ENCODE measurements around the gene SLIT1. TPM values are rescaled to one million over a fixed set of nuclear protein-coding genes. Genes with fewer than 3 reads are reported as not detected.

SLIT1 gene
- total and polyA plus RNA-seq, 5 donors from 2014 or later: 0.32 TPM; not detected in 4

GRCh38 chr10:97154781-97155180, 31.0 kb downstream of the SLIT1 start:
- Histone ChIP-seq H3K36me3 (ENCODE audit: control insufficient read depth, insufficient read depth, low read length) (no peaks in the 10 kb centered on the region), H3K4me1 (ENCODE audit: control insufficient read depth, insufficient read depth, low read length, poor library complexity, severe bottlenecking) (no peaks in the 10 kb centered on the region), H3K27me3 (ENCODE audit: control insufficient read depth, insufficient read depth, low read length) (no peaks in the 10 kb centered on the region), H3K9me3 (ENCODE audit: control insufficient read depth in 2 of 2, low read length in 2 of 2) (no peaks in the 10 kb centered on the region), H3K4me3 (ENCODE audit: low read depth, low read length) (no peak overlapping the region), H3K27ac (ENCODE audit: insufficient read depth, low read length, poor library complexity, severe bottlenecking) (no peak overlapping the region)
- ATAC-seq (ENCODE audit: low read depth in 2 of 2): no peak
- Mint-ChIP-seq H3K27me3 (peaks cover 25% of the 10 kb centered on the region), H3K4me3 (no peak overlapping the region), H3K9me3 (peaks cover 0 to 1% (median 0%) of the 10 kb centered on the region in 7 donors), H3K36me3 (no peaks in the 10 kb centered on the region), H3K4me1 (no peaks in the 10 kb centered on the region), H3K27ac (no peak overlapping the region)
- no peak for DNase-seq

- ATAC-seq (ENCODE audit: low read depth in 2 of 2) (no peak), DNase-seq (no peak)
- no peak overlapping the region for H3K27ac ChIP-seq (ENCODE audit: insufficient read depth, low read length, poor library complexity, severe bottlenecking)
- H3K4me3 ChIP-seq (ENCODE audit: low read depth, low read length): no peak overlapping the region
- no peaks in the 10 kb centered on the region for H3K4me1 ChIP-seq (ENCODE audit: control insufficient read depth, insufficient read depth, low read length, poor library complexity, severe bottlenecking)
- Mint-ChIP-seq H3K36me3 (no peaks in the 10 kb centered on the region), H3K27ac (no peak overlapping the region), H3K4me1 (no peaks in the 10 kb centered on the region), H3K27me3 (peaks cover 25% of the 10 kb centered on the region), H3K4me3 (no peak overlapping the region), H3K9me3 (peaks cover 0 to 1% (median 0%) of the 10 kb centered on the region in 7 donors)
- no peaks in the 10 kb centered on the region for H3K9me3 ChIP-seq (ENCODE audit: control insufficient read depth in 2 of 2, low read length in 2 of 2)
- no peaks in the 10 kb centered on the region for H3K36me3 ChIP-seq (ENCODE audit: control insufficient read depth, insufficient read depth, low read length)
- no peaks in the 10 kb centered on the region for H3K27me3 ChIP-seq (ENCODE audit: control insufficient read depth, insufficient read depth, low read length)
Measured at GRCh38 chr10:97154162-97154561, 31.6 kb downstream of the SLIT1 start.

- Mint-ChIP-seq H3K27ac (no peak overlapping the region), H3K27me3 (peaks cover 25% of the 10 kb centered on the region), H3K4me1 (no peaks in the 10 kb centered on the region), H3K9me3 (peaks cover 0 to 1% (median 0%) of the 10 kb centered on the region in 7 donors), H3K4me3 (no peak overlapping the region), H3K36me3 (no peaks in the 10 kb centered on the region)
- Histone ChIP-seq H3K27me3 (ENCODE audit: control insufficient read depth, insufficient read depth, low read length) (no peaks in the 10 kb centered on the region), H3K36me3 (ENCODE audit: control insufficient read depth, insufficient read depth, low read length) (no peaks in the 10 kb centered on the region), H3K4me3 (ENCODE audit: low read depth, low read length) (no peak overlapping the region), H3K4me1 (ENCODE audit: control insufficient read depth, insufficient read depth, low read length, poor library complexity, severe bottlenecking) (no peaks in the 10 kb centered on the region), H3K9me3 (ENCODE audit: control insufficient read depth in 2 of 2, low read length in 2 of 2) (no peaks in the 10 kb centered on the region), H3K27ac (ENCODE audit: insufficient read depth, low read length, poor library complexity, severe bottlenecking) (no peak overlapping the region)
- no peak for ATAC-seq (ENCODE audit: low read depth in 2 of 2)
- no peak for DNase-seq
Measured at GRCh38 chr10:97153270-97153850, 32.4 kb downstream of the SLIT1 start.

GRCh38 chr10:97151307-97151914, 34.3 kb downstream of the SLIT1 start:
- no peaks in the 10 kb centered on the region for H3K36me3 Mint-ChIP-seq
- H3K4me1 ChIP-seq (ENCODE audit: control insufficient read depth, insufficient read depth, low read length, poor library complexity, severe bottlenecking): no peaks in the 10 kb centered on the region
- no peaks in the 10 kb centered on the region for H3K9me3 ChIP-seq (ENCODE audit: control insufficient read depth in 2 of 2, low read length in 2 of 2)
- H3K27ac ChIP-seq (ENCODE audit: insufficient read depth, low read length, poor library complexity, severe bottlenecking): no peak overlapping the region
- H3K36me3 ChIP-seq (ENCODE audit: control insufficient read depth, insufficient read depth, low read length): no peaks in the 10 kb centered on the region
- DNase-seq: no peak
- H3K27me3 Mint-ChIP-seq: peaks cover 21% of the 10 kb centered on the region
- no peaks in the 10 kb centered on the region for H3K27me3 ChIP-seq (ENCODE audit: control insufficient read depth, insufficient read depth, low read length)
- H3K4me3 ChIP-seq (ENCODE audit: low read depth, low read length): no peak overlapping the region
- H3K27ac Mint-ChIP-seq: no peak overlapping the region
- H3K9me3 Mint-ChIP-seq: peaks cover 0 to 2% (median 0%) of the 10 kb centered on the region in 7 donors
- no peak overlapping the region for H3K4me3 Mint-ChIP-seq
- no peaks in the 10 kb centered on the region for H3K4me1 Mint-ChIP-seq
- no peak for ATAC-seq (ENCODE audit: low read depth in 2 of 2)

- no peaks in the 10 kb centered on the region for H3K27me3 ChIP-seq (ENCODE audit: control insufficient read depth, insufficient read depth, low read length)
- Mint-ChIP-seq H3K27me3 (peaks cover 20% of the 10 kb centered on the region), H3K9me3 (peaks cover 0 to 2% (median 0%) of the 10 kb centered on the region in 7 donors), H3K4me1 (no peaks in the 10 kb centered on the region), H3K27ac (no peak overlapping the region), H3K4me3 (no peak overlapping the region), H3K36me3 (no peaks in the 10 kb centered on the region)
- H3K36me3 ChIP-seq (ENCODE audit: control insufficient read depth, insufficient read depth, low read length): no peaks in the 10 kb centered on the region
- DNase-seq: no peak
- no peaks in the 10 kb centered on the region for H3K4me1 ChIP-seq (ENCODE audit: control insufficient read depth, insufficient read depth, low read length, poor library complexity, severe bottlenecking)
- no peak overlapping the region for H3K27ac ChIP-seq (ENCODE audit: insufficient read depth, low read length, poor library complexity, severe bottlenecking)
- H3K9me3 ChIP-seq (ENCODE audit: control insufficient read depth in 2 of 2, low read length in 2 of 2): no peaks in the 10 kb centered on the region
- no peak for ATAC-seq (ENCODE audit: low read depth in 2 of 2)
- H3K4me3 ChIP-seq (ENCODE audit: low read depth, low read length): no peak overlapping the region
Measured at GRCh38 chr10:97150616-97151015, 35.1 kb downstream of the SLIT1 start.

- H3K4me3 Mint-ChIP-seq: no peak overlapping the region
- ATAC-seq (ENCODE audit: low read depth in 2 of 2) (no peak), DNase-seq (no peak)
- Histone ChIP-seq H3K4me3 (ENCODE audit: low read depth, low read length) (no peak overlapping the region), H3K36me3 (ENCODE audit: control insufficient read depth, insufficient read depth, low read length) (no peaks in the 10 kb centered on the region), H3K27me3 (ENCODE audit: control insufficient read depth, insufficient read depth, low read length) (no peaks in the 10 kb centered on the region), H3K27ac (ENCODE audit: insufficient read depth, low read length, poor library complexity, severe bottlenecking) (no peak overlapping the region), H3K4me1 (ENCODE audit: control insufficient read depth, insufficient read depth, low read length, poor library complexity, severe bottlenecking) (no peaks in the 10 kb centered on the region), H3K9me3 (ENCODE audit: control insufficient read depth in 2 of 2, low read length in 2 of 2) (no peaks in the 10 kb centered on the region)
- H3K4me1 Mint-ChIP-seq: no peaks in the 10 kb centered on the region
- no peaks in the 10 kb centered on the region for H3K36me3 Mint-ChIP-seq
- peaks cover 0 to 2% (median 0%) of the 10 kb centered on the region in 7 donors for H3K9me3 Mint-ChIP-seq
- H3K27ac Mint-ChIP-seq: no peak overlapping the region
- H3K27me3 Mint-ChIP-seq: peaks cover 15% of the 10 kb centered on the region
Measured at GRCh38 chr10:97150013-97150595, 35.7 kb downstream of the SLIT1 start.

GRCh38 chr10:97149079-97149531, 36.7 kb downstream of the SLIT1 start:
- ATAC-seq (ENCODE audit: low read depth in 2 of 2) (no peak), DNase-seq (no peak)
- no peak overlapping the region for H3K4me3 Mint-ChIP-seq
- H3K4me1 ChIP-seq (ENCODE audit: control insufficient read depth, insufficient read depth, low read length, poor library complexity, severe bottlenecking): no peaks in the 10 kb centered on the region
- no peaks in the 10 kb centered on the region for H3K4me1 Mint-ChIP-seq
- no peaks in the 10 kb centered on the region for H3K27me3 ChIP-seq (ENCODE audit: control insufficient read depth, insufficient read depth, low read length)
- no peak overlapping the region for H3K27ac Mint-ChIP-seq
- H3K9me3 ChIP-seq (ENCODE audit: control insufficient read depth in 2 of 2, low read length in 2 of 2): no peaks in the 10 kb centered on the region
- H3K27ac ChIP-seq (ENCODE audit: insufficient read depth, low read length, poor library complexity, severe bottlenecking): no peak overlapping the region
- peaks cover 6% of the 10 kb centered on the region for H3K27me3 Mint-ChIP-seq
- H3K9me3 Mint-ChIP-seq: peaks cover 0 to 2% (median 0%) of the 10 kb centered on the region in 7 donors
- no peaks in the 10 kb centered on the region for H3K36me3 Mint-ChIP-seq
- H3K36me3 ChIP-seq (ENCODE audit: control insufficient read depth, insufficient read depth, low read length): no peaks in the 10 kb centered on the region
- H3K4me3 ChIP-seq (ENCODE audit: low read depth, low read length): no peak overlapping the region

GRCh38 chr10:97144297-97144696, 41.5 kb downstream of the SLIT1 start:
- Mint-ChIP-seq H3K36me3 (no peaks in the 10 kb centered on the region), H3K4me1 (no peaks in the 10 kb centered on the region), H3K9me3 (peaks cover 0 to 2% (median 0%) of the 10 kb centered on the region in 7 donors), H3K27me3 (peaks cover 8% of the 10 kb centered on the region), H3K27ac (no peak overlapping the region), H3K4me3 (no peak overlapping the region)
- DNase-seq (no peak), ATAC-seq (ENCODE audit: low read depth in 2 of 2) (no peak)
- Histone ChIP-seq H3K27ac (ENCODE audit: insufficient read depth, low read length, poor library complexity, severe bottlenecking) (no peak overlapping the region), H3K36me3 (ENCODE audit: control insufficient read depth, insufficient read depth, low read length) (no peaks in the 10 kb centered on the region), H3K9me3 (ENCODE audit: control insufficient read depth in 2 of 2, low read length in 2 of 2) (no peaks in the 10 kb centered on the region), H3K27me3 (ENCODE audit: control insufficient read depth, insufficient read depth, low read length) (peaks cover 3% of the 10 kb centered on the region), H3K4me1 (ENCODE audit: control insufficient read depth, insufficient read depth, low read length, poor library complexity, severe bottlenecking) (no peaks in the 10 kb centered on the region), H3K4me3 (ENCODE audit: low read depth, low read length) (no peak overlapping the region)

Data from CD4-positive, CD25-positive, alpha-beta regulatory T cell (primary cell).